ENCODE data around the gene ZNF132.

ZNF132 gene

DNA sequence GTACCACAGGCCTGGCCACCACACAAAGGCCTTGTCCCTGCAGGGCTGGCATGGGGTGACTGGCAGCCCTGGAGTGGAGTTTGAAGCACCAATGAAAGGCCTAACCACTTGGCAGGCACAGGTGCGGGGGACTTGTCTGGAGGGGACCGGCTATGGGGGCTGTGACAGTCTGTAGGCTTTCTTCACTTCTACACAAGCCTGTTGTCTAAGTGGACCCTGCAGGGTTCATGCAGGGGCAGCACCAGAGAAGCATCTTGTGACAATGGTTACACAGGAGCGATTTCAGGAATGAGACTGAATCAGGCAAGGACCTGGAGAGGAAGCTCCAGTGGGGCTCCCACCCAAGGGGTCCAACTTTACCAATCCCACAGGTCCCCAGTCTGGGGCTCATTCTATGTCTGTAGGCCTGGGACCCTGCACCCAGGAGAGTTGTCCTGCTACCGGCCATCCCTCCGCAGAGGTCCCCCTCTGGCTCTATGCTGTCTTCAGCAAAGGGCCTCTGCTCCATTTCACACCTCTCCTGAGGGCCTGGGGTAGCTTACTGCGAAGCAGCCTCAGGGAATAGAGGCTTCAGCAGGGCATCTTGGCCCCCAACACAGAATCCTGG, 56.9 kb downstream of the ZNF132 start:
- H3K9me3 ChIP-seq (ENCODE audit: control insufficient read depth, insufficient read depth, low read depth, low read length), result no peaks in the 10 kb centered on the region
- no peak overlapping the region for H3K4me3 ChIP-seq (ENCODE audit: low read depth, low read length)
- POLR2A ChIA-PET, result interaction anchor here (2.9 kb wide), 1 partner anchor 21 kb away, joined by 25 read pairs; the partner anchor contains the start of gene ZNF497
- TF ChIP-seq ZNF560 (tag by site-specific recombination; IDR thresholded peaks at IDR 0.05; ENCODE audit: borderline replicate concordance) (no peak), ZNF843 (tag by site-specific recombination; IDR thresholded peaks at IDR 0.05) (no peak), ZNF324 (tag by site-specific recombination; IDR thresholded peaks at IDR 0.05) (no peak), GLI4 (tag by site-specific recombination; IDR thresholded peaks at IDR 0.05) (no peak), ZNF292 (tag by site-specific recombination; IDR thresholded peaks at IDR 0.05; ENCODE audit: borderline replicate concordance, low read depth) (no peak), ZSCAN4 (tag by site-specific recombination; IDR thresholded peaks at IDR 0.05) (no peak), GFI1B (tag by site-specific recombination; IDR thresholded peaks at IDR 0.05) (no peak), ZNF514 (tag by site-specific recombination; IDR thresholded peaks at IDR 0.05) (no peak), OSR2 (tag by site-specific recombination; IDR thresholded peaks at IDR 0.05) (no peak), ZNF639 (tag by site-specific recombination; IDR thresholded peaks at IDR 0.05) (no peak)
- TF ChIP-seq, protein P1, sequence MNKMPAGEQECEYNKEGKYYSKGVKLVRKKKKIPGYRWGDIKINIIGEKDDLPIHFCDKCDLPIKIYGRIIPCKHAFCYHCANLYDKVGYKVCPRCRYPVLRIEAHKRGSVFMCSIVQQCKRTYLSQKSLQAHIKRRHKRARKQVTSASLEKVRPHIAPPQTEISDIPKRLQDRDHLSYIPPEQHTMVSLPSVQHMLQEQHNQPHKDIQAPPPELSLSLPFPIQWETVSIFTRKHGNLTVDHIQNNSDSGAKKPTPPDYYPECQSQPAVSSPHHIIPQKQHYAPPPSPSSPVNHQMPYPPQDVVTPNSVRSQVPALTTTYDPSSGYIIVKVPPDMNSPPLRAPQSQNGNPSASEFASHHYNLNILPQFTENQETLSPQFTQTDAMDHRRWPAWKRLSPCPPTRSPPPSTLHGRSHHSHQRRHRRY (tag by site-specific recombination; IDR thresholded peaks at IDR 0.05), result no peak
- TF ChIP-seq, protein P2, sequence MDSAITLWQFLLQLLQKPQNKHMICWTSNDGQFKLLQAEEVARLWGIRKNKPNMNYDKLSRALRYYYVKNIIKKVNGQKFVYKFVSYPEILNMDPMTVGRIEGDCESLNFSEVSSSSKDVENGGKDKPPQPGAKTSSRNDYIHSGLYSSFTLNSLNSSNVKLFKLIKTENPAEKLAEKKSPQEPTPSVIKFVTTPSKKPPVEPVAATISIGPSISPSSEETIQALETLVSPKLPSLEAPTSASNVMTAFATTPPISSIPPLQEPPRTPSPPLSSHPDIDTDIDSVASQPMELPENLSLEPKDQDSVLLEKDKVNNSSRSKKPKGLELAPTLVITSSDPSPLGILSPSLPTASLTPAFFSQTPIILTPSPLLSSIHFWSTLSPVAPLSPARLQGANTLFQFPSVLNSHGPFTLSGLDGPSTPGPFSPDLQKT (IDR thresholded peaks at IDR 0.05; ENCODE audit: borderline replicate concordance, low read depth, low read length), result no peak
- TF ChIP-seq, protein P3, sequence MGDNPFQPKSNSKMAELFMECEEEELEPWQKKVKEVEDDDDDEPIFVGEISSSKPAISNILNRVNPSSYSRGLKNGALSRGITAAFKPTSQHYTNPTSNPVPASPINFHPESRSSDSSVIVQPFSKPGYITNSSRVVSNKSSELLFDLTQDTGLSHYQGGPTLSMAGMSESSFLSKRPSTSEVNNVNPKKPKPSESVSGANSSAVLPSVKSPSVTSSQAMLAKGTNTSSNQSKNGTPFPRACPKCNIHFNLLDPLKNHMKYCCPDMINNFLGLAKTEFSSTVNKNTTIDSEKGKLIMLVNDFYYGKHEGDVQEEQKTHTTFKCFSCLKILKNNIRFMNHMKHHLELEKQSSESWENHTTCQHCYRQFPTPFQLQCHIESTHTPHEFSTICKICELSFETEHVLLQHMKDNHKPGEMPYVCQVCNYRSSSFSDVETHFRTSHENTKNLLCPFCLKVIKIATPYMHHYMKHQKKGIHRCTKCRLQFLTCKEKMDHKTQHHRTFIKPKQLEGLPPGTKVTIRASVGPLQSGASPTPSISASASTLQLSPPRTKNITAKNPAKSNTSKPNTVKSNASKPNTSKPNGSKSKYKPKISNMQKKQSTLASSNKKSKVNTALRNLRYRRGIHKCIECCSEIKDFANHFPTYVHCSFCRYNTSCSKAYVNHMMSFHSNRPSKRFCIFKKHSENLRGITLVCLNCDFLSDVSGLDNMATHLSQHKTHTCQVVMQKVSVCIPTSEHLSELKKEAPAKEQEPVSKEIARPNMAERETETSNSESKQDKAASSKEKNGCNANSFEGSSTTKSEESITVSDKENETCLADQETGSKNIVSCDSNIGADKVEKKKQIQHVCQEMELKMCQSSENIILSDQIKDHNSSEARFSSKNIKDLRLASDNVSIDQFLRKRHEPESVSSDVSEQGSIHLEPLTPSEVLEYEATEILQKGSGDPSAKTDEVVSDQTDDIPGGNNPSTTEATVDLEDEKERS (tag by site-specific recombination; IDR thresholded peaks at IDR 0.05), result no peak
- peaks cover under 1 to 7% of the 10 kb centered on the region in 2 experiments; a peak in 1 of 3 replicates for H3K36me3 ChIP-seq (ENCODE audit: control insufficient read depth in 2 of 2, insufficient read depth in 1 of 2, low read length in 2 of 2)
- H3K27ac ChIP-seq (ENCODE audit: extremely low read depth, low read depth, low read length), result no peak overlapping the region
- CTCF ChIA-PET, result interaction anchor here (0.6 kb wide), 1 partner anchor 164 kb away, joined by 4 read pairs; no protein-coding TSS in a partner anchor
- peaks cover 17% of the 10 kb centered on the region for H3K4me1 ChIP-seq (ENCODE audit: control insufficient read depth, insufficient read depth, low read length)
